HepG2 (cell line): ENCODE results near the gene TANGO2. TPM values are rescaled to one million over a fixed set of nuclear protein-coding genes. Genes with fewer than 3 reads are reported as not detected.

Experiments
- BRD4 ChIP-seq: sonication (generic); formaldehyde crosslinking; IDR thresholded peaks from 2 replicates; pipeline ENCODE4 v1.4.0; 2020; ENCODE audit warnings: missing genetic modification reagents
- CBX1 ChIP-seq: IDR thresholded peaks from one replicate; pipeline ENCODE4 v1.6.1; 2016; ENCODE audit warnings: antibody characterized with exemption, low read depth
- ERF ChIP-seq: IDR thresholded peaks from 2 replicates; pipeline ENCODE4 v1.6.1; 2018; ENCODE audit warnings: missing biosample characterization, missing genetic modification reagents
- MED1 ChIP-seq: sonication (generic); formaldehyde crosslinking; IDR thresholded peaks from 2 replicates; pipeline ENCODE4 v1.4.0; 2020; ENCODE audit warnings: missing genetic modification reagents
- RFXAP ChIP-seq: sonication (generic); formaldehyde crosslinking; IDR thresholded peaks from 2 replicates; pipeline ENCODE4 v1.4.0; 2020; ENCODE audit warnings: missing genetic modification reagents, borderline replicate concordance
- SOX13 ChIP-seq, 3 experiments: fragments of 450-650 bp in 1 of 3; sonication (generic) in 1 of 3; formaldehyde crosslinking in 1 of 3; IDR thresholded peaks in 2 of 3; conservative IDR thresholded peaks in 1 of 3; 2 replicates each; pipeline versions ENCODE4 v1.5.0 to v1.6.1; 2016 to 2020; ENCODE audit warnings: antibody characterized with exemption in 1 of 3, mild to moderate bottlenecking in 1 of 3, missing compliant biosample characterization in 1 of 3, missing genetic modification reagents in 1 of 3, moderate library complexity in 1 of 3
- SP5 ChIP-seq: IDR thresholded peaks from 2 replicates; pipeline ENCODE4 v1.6.1; 2016; ENCODE audit warnings: low read depth, borderline replicate concordance
- ZNF335 ChIP-seq: sonication (generic); formaldehyde crosslinking; IDR thresholded peaks from 2 replicates; pipeline ENCODE4 v1.4.0; 2020; ENCODE audit warnings: missing genetic modification reagents
- ZNF441 ChIP-seq: sonication (generic); formaldehyde crosslinking; IDR thresholded peaks from 2 replicates; pipeline ENCODE4 v1.7.0; 2021; ENCODE audit warnings: missing genetic modification reagents, borderline replicate concordance
- polyA plus RNA-seq, 8 experiments: library from polyadenylated mRNA; depleted of rRNA in 3 of 8; stranded (reverse) in 7 of 8; unstranded in 1 of 8; fragments of >200 nt; fragmentation: Illumina TruSeq in 4 of 8; extraction: Trizol in 4 of 8; gene quantifications; 2 replicates each; pipeline versions ENCODE4 v1.2.1 to v1.2.3, GENCODE V29; 2011 to 2016; ENCODE audit warnings: low read depth in 4 of 8, missing spikeins in 1 of 8, mixed read lengths in 1 of 8; ENCODE audit not compliant: insufficient read depth in 1 of 8
- total RNA-seq, 5 experiments: library from RNA; depleted of rRNA; stranded (reverse); fragments of >200 nt; fragmentation: Illumina TruSeq; extraction: Trizol; gene quantifications; 2 replicates each; pipeline ENCODE4 v1.2.3, GENCODE V29; 2016; ENCODE audit warnings: low read depth in 1 of 5
- TF ChIP-seq, protein P1 (sequence below): sonication (generic); formaldehyde crosslinking; IDR thresholded peaks from 2 replicates; pipeline ENCODE4 v1.4.0; 2020; ENCODE audit warnings: missing genetic modification reagents, low read depth, mild to moderate bottlenecking, borderline replicate concordance
- TF ChIP-seq, protein P2 (sequence below): sonication (generic); formaldehyde crosslinking; IDR thresholded peaks from 2 replicates; pipeline ENCODE4 v1.8.1; 2023; ENCODE audit warnings: mild to moderate bottlenecking, missing genetic modification reagents
- TF ChIP-seq, protein P3 (sequence below): sonication (generic); formaldehyde crosslinking; IDR thresholded peaks from 2 replicates; pipeline ENCODE4 v1.5.0; 2020; ENCODE audit warnings: mild to moderate bottlenecking, missing genetic modification reagents
- TF ChIP-seq, protein P4 (sequence below): sonication (generic); formaldehyde crosslinking; IDR thresholded peaks from 2 replicates; pipeline ENCODE4 v1.4.0; 2020; ENCODE audit warnings: missing genetic modification reagents
- TF ChIP-seq, protein P5 (sequence below): sonication (generic); formaldehyde crosslinking; IDR thresholded peaks from 2 replicates; pipeline ENCODE4 v1.4.0; 2020; ENCODE audit warnings: missing genetic modification reagents, mild to moderate bottlenecking, borderline replicate concordance

Gene TANGO2
- total and polyA plus RNA-seq, 2 of the 13 experiments (the other 11 are each of a cell fraction or from before 2014, with no cell fraction given), result 12.9 to 14.8 TPM

DNA sequence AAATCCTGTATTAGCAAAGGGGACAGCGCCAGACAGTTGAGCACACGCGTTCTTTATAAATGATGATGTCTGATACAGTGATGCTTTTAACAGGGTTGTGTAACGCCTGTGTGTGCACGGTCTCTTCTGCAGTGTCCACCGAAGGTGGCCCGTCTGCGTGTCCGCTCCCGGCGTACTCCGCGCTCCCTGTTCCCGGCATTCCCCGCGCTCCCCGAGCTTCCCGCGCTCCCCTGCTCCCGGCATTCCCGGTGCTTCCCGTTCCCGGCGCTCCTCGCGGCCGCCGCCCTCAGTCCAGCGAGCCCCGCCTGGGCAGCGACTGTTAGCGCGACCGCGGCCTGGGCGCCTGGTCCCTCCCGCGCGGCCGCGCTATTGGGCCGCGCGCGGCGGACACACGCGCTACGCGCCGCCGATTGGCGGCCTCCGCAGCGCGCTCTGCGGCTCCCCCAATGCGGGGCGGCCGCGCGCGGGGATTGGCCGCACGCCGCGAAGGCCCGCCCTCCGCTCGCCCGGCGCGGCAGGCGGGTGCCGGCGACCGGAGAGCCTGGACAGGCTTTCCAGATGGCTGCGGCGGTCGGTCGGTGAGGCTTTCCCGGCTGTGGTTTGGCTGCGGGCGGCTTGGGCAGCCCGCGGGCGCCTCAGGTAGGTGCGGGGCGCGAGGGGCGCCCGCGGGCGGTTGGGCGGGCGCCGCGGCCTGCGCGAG is 59.0 kb downstream of the TANGO2 start, which contains the start of gene DGCR8 (continued):
- TF ChIP-seq, protein P1, sequence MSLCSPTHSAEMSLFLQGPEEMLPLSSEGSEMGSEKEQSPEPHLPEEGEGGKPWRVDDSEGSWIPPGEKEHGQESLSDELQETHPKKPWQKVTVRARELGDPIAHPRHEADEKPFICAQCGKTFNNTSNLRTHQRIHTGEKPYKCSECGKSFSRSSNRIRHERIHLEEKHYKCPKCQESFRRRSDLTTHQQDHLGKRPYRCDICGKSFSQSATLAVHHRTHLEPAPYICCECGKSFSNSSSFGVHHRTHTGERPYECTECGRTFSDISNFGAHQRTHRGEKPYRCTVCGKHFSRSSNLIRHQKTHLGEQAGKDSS, result peak; percentile 73; the same call in 1 of the 2 replicates
- TF ChIP-seq SOX13 (IDR thresholded peaks at IDR 0.05) (no peak), SOX13 (CRISPR knock-in tag; conservative IDR thresholded peaks at IDR 0.05 in 1 of 2, IDR thresholded peaks at IDR 0.05 in 1 of 2) (peak in 1 of 2 experiments; percentile 63; a peak in 1 of 4 replicates), ZNF335 (0 out of 2 replicates have a peak, but pooled peaks have one; percentile 46), ERF (CRISPR knock-in tag) (peak; percentile 80), SP5 (CRISPR knock-in tag) (peak; percentile 45; the same call in 1 of the 2 replicates), ZNF441 (CRISPR knock-in tag) (no peak; the same call in 1 of the 2 replicates), CBX1 (peak; percentile 70), RFXAP (0 out of 2 replicates have a peak, but pooled peaks have one; percentile 37), BRD4 (CRISPR knock-in tag) (peak; percentile 91), MED1 (CRISPR knock-in tag) (peak; percentile 81)
- TF ChIP-seq, protein P2, sequence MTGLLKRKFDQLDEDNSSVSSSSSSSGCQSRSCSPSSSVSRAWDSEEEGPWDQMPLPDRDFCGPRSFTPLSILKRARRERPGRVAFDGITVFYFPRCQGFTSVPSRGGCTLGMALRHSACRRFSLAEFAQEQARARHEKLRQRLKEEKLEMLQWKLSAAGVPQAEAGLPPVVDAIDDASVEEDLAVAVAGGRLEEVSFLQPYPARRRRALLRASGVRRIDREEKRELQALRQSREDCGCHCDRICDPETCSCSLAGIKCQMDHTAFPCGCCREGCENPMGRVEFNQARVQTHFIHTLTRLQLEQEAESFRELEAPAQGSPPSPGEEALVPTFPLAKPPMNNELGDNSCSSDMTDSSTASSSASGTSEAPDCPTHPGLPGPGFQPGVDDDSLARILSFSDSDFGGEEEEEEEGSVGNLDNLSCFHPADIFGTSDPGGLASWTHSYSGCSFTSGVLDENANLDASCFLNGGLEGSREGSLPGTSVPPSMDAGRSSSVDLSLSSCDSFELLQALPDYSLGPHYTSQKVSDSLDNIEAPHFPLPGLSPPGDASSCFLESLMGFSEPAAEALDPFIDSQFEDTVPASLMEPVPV (CRISPR knock-in tag), result peak; percentile 75
- TF ChIP-seq, protein P3, sequence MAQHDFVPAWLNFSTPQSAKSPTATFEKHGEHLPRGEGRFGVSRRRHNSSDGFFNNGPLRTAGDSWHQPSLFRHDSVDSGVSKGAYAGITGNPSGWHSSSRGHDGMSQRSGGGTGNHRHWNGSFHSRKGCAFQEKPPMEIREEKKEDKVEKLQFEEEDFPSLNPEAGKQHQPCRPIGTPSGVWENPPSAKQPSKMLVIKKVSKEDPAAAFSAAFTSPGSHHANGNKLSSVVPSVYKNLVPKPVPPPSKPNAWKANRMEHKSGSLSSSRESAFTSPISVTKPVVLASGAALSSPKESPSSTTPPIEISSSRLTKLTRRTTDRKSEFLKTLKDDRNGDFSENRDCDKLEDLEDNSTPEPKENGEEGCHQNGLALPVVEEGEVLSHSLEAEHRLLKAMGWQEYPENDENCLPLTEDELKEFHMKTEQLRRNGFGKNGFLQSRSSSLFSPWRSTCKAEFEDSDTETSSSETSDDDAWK, result no peak
- TF ChIP-seq, protein P4, sequence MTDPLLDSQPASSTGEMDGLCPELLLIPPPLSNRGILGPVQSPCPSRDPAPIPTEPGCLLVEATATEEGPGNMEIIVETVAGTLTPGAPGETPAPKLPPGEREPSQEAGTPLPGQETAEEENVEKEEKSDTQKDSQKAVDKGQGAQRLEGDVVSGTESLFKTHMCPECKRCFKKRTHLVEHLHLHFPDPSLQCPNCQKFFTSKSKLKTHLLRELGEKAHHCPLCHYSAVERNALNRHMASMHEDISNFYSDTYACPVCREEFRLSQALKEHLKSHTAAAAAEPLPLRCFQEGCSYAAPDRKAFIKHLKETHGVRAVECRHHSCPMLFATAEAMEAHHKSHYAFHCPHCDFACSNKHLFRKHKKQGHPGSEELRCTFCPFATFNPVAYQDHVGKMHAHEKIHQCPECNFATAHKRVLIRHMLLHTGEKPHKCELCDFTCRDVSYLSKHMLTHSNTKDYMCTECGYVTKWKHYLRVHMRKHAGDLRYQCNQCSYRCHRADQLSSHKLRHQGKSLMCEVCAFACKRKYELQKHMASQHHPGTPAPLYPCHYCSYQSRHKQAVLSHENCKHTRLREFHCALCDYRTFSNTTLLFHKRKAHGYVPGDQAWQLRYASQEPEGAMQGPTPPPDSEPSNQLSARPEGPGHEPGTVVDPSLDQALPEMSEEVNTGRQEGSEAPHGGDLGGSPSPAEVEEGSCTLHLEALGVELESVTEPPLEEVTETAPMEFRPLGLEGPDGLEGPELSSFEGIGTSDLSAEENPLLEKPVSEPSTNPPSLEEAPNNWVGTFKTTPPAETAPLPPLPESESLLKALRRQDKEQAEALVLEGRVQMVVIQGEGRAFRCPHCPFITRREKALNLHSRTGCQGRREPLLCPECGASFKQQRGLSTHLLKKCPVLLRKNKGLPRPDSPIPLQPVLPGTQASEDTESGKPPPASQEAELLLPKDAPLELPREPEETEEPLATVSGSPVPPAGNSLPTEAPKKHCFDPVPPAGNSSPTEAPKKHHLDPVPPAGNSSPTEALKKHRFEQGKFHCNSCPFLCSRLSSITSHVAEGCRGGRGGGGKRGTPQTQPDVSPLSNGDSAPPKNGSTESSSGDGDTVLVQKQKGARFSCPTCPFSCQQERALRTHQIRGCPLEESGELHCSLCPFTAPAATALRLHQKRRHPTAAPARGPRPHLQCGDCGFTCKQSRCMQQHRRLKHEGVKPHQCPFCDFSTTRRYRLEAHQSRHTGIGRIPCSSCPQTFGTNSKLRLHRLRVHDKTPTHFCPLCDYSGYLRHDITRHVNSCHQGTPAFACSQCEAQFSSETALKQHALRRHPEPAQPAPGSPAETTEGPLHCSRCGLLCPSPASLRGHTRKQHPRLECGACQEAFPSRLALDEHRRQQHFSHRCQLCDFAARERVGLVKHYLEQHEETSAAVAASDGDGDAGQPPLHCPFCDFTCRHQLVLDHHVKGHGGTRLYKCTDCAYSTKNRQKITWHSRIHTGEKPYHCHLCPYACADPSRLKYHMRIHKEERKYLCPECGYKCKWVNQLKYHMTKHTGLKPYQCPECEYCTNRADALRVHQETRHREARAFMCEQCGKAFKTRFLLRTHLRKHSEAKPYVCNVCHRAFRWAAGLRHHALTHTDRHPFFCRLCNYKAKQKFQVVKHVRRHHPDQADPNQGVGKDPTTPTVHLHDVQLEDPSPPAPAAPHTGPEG (CRISPR knock-in tag), result no peak; the same call in none of the 2 replicates
- TF ChIP-seq, protein P5, sequence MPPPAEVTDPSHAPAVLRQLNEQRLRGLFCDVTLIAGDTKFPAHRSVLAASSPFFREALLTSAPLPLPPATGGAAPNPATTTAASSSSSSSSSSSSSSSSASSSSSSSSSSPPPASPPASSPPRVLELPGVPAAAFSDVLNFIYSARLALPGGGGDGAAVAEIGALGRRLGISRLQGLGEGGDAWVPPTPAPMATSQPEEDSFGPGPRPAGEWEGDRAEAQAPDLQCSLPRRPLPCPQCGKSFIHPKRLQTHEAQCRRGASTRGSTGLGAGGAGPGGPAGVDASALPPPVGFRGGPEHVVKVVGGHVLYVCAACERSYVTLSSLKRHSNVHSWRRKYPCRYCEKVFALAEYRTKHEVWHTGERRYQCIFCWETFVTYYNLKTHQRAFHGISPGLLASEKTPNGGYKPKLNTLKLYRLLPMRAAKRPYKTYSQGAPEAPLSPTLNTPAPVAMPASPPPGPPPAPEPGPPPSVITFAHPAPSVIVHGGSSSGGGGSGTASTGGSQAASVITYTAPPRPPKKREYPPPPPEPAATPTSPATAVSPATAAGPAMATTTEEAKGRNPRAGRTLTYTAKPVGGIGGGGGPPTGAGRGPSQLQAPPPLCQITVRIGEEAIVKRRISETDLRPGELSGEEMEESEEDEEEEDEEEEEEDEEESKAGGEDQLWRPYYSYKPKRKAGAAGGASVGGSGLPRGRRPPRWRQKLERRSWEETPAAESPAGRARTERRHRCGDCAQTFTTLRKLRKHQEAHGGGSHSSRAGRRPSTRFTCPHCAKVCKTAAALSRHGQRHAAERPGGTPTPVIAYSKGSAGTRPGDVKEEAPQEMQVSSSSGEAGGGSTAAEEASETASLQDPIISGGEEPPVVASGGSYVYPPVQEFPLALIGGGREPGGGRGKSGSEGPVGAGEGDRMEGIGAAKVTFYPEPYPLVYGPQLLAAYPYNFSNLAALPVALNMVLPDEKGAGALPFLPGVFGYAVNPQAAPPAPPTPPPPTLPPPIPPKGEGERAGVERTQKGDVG (CRISPR knock-in tag), result peak; percentile 66; the same call in 1 of the 2 replicates
